Heart left ventricle (tissue), 16 donors: Measurements from ENCODE around the gene SPATA3. TPM values are rescaled to one million over a fixed set of nuclear protein-coding genes. Genes with fewer than 3 reads are reported as not detected.

ENCODE experiments used
- ATAC-seq, 4 donors: fragments of 200-7000 bp; cut with Tn5 transposase; one replicate each; pipeline ENCODE4 v1.9.1; 2020 to 2022; ENCODE audit warnings: moderate library complexity in 4 of 4, mild to moderate bottlenecking in 3 of 4, moderate number of reproducible peaks in 1 of 4
- DNase-seq, 5 donors: peaks; one replicate each; pipeline ENCODE4 v3.0.0-alpha.2; 2020
- H3K27ac ChIP-seq, 12 donors: fragments of 200-600 bp; sonication (generic) in 4 of 12; one replicate each; pipeline versions ENCODE4 v1.5.0 to v1.8.0; 2016 to 2022; ENCODE audit warnings: mild to moderate bottlenecking in 2 of 12
- H3K27me3 ChIP-seq, 9 donors: fragments of 200-600 bp; sonication (generic) in 2 of 9; one replicate each; pipeline versions ENCODE4 v1.5.1 to v1.8.0; 2016 to 2022; ENCODE audit warnings: mild to moderate bottlenecking in 3 of 9
- H3K36me3 ChIP-seq, 9 donors: fragments of 200-600 bp; sonication (generic) in 2 of 9; one replicate each; pipeline versions ENCODE4 v1.5.0 to v1.8.0; 2018 to 2022; ENCODE audit warnings: mild to moderate bottlenecking in 2 of 9
- H3K4me1 ChIP-seq, 12 donors: fragments of 200-600 bp; sonication (generic) in 4 of 12; one replicate each; pipeline versions ENCODE4 v1.5.0 to v1.8.0; 2016 to 2022; ENCODE audit warnings: mild to moderate bottlenecking in 3 of 12
- H3K4me3 ChIP-seq, 12 donors: fragments of 200-600 bp; sonication (generic) in 4 of 12; one replicate each; pipeline versions ENCODE4 v1.5.0 to v1.8.0; 2017 to 2022; ENCODE audit warnings: mild to moderate bottlenecking in 9 of 12, moderate library complexity in 4 of 12
- H3K9me3 ChIP-seq, 12 donors: fragments of 200-600 bp; sonication (generic) in 4 of 12; one replicate each; pipeline versions ENCODE4 v1.5.0 to v1.8.0; 2016 to 2022; ENCODE audit warnings: mild to moderate bottlenecking in 1 of 12
- POLR2A ChIP-seq, 2 donors: fragments of 450-650 bp; IDR thresholded peaks; one replicate each; pipeline ENCODE4 v1.6.1; 2017; ENCODE audit warnings: antibody characterized with exemption in 2 of 2, mild to moderate bottlenecking in 2 of 2, moderate library complexity in 2 of 2
- WGBS, 4 donors: extraction: QIAGEN DNeasy Blood & Tissue Kit in 2 of 4; methylation state at CpG; one replicate each; pipeline versions ENCODE4 v1.1.5 to v1.1.7; 2013 to 2018; 5-methylcytosine and 5-hydroxymethylcytosine counted together
- intact Hi-C, 10 donors: fragments of 100-400 bp; cut with DNase I; formaldehyde crosslinking; loops; one replicate each; pipeline versions ENCODE4 v1.11.1 to v1.14.2; 2022
- polyA plus RNA-seq, 2 donors: library from polyadenylated mRNA; stranded (reverse); fragments of 200-250 nt; gene quantifications; one replicate each; pipeline ENCODE4 v1.2.3, GENCODE V29; 2013
- total RNA-seq, 9 donors: library from RNA; depleted of rRNA in 2 of 9; stranded (reverse); fragments of >200 nt in 2 of 9; fragmentation: NEBNext Ultra II Directional in 3 of 9; extraction: Animal tissue kit (Norgen Biotek cat#: 25700) in 3 of 9; gene quantifications; one replicate each; pipeline versions ENCODE4 v1.1.0 to v1.2.4, GENCODE V29; 2016 to 2023
- TF ChIP-seq, protein P1 (sequence below), 12 donors: fragments of 200-600 bp; sonication (generic) in 4 of 12; IDR thresholded peaks; one replicate each; pipeline versions ENCODE4 v1.5.0 to v1.8.0; 2018 to 2022; ENCODE audit warnings: antibody characterized with exemption in 12 of 12, mild to moderate bottlenecking in 5 of 12
- donor health status: ischemic (EF 13 %, LVEDD 7.1; RV severe dilation, severe dysfunction).
- donor health status: healthy with polysubstance abuse.
- donor health status: DM: no; HTN: yes; CAD: no.
- donor health status: DM: no; HTN: no; CAD: no.
- donor health status: ischemic (EF 25% LVEDD 6.9; RV normal size, moderate dysfunction).
- donor health status: ischemic (EF 25% LVEDD 5.7; RV mildly dilated, moderate dysfunction).
- donor health status: healthy.
- donor health status: DM: yes; HTN: yes; CAD: no.
- donor health status: ischemic (EF 35%, LVEDD 5.7; RV mildly dilated, moderate dysfunction).
- donor health status: nonischemic (EF 11% LVEDD 7.7; RV severe dilation, severe dysfunction).
- donor health status: DM: yes; HTN: yes; CAD: no.
- donor health status: PGD.
- donor health status: ischemic (EF 29% LVEDD 5.4; RV normal size, mild dysfunction).
- donor health status: nonischemic (EF 23%, LVEDD 6.1; RV moderate dilation, normal function).

SPATA3 gene
- total and polyA plus RNA-seq, 11 donors: not detected

DNA sequence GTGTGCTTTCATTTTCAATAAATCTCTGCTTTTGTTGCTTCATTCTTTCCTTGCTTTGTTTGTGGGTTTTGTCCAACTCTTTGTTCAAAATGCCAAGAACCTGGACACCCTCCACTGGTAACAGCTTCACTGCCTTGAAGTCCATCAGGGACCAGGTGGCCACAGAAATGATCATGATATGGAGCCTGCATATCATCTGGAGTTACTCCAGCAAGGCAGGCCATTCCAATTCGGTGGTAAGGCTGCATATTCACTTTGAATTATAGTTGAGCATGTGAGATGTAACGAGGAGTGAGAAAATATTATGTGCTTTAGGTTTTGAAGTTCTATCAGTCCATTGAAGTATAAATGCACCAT is 26.3 kb upstream of the SPATA3 start:
- Histone ChIP-seq H3K27me3 (no peaks in the 10 kb centered on the region), H3K4me3 (no peak overlapping the region), H3K36me3 (no peaks in the 10 kb centered on the region), H3K4me1 (peaks cover 0 to 5% (median 0%) of the 10 kb centered on the region in 12 donors), H3K9me3 (no peaks in the 10 kb centered on the region), H3K27ac (no peak overlapping the region)
- intact Hi-C loops: no loop called here
- WGBS, 4 donors: 69 to 84% (median 76%) methylated on average over 2 of the region's 2 CpGs
- ATAC-seq: no peak
- DNase-seq: no peak
- TF ChIP-seq, protein P1, sequence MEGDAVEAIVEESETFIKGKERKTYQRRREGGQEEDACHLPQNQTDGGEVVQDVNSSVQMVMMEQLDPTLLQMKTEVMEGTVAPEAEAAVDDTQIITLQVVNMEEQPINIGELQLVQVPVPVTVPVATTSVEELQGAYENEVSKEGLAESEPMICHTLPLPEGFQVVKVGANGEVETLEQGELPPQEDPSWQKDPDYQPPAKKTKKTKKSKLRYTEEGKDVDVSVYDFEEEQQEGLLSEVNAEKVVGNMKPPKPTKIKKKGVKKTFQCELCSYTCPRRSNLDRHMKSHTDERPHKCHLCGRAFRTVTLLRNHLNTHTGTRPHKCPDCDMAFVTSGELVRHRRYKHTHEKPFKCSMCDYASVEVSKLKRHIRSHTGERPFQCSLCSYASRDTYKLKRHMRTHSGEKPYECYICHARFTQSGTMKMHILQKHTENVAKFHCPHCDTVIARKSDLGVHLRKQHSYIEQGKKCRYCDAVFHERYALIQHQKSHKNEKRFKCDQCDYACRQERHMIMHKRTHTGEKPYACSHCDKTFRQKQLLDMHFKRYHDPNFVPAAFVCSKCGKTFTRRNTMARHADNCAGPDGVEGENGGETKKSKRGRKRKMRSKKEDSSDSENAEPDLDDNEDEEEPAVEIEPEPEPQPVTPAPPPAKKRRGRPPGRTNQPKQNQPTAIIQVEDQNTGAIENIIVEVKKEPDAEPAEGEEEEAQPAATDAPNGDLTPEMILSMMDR (IDR thresholded peaks at IDR 0.05): no peak
- no peak for TF ChIP-seq POLR2A (IDR thresholded peaks at IDR 0.05)

DNA sequence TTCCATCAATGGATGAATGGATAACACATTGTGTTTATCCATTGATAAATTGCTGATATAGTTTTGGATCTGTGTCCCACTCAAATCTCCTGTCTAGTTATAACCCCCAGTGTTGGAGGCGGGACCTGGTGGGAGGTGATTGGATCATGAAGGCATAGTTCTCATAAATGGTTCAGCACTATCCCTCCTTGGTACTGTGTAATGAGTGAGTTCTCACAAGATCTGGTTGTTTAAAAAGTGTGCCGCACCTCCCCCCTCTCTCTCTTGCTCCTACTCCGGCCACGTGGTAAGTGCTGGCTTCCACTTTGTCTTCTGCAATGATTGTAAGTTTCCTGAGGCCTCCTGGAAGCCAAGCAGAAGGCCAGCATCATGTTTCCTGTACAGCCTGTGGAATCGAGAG is 23.9 kb upstream of the SPATA3 start:
- Histone ChIP-seq H3K4me3 (no peak overlapping the region), H3K27me3 (peaks cover 0 to 3% (median 0%) of the 10 kb centered on the region in 9 donors), H3K36me3 (no peaks in the 10 kb centered on the region), H3K27ac (no peak overlapping the region), H3K9me3 (no peaks in the 10 kb centered on the region), H3K4me1 (peaks cover 0 to 5% (median 0%) of the 10 kb centered on the region in 12 donors)
- ATAC-seq (no peak), DNase-seq (no peak)
- 72 to 86% (median 79%) methylated on average over 5 of the region's 5 CpGs for WGBS, 4 donors
- intact Hi-C loops: no loop called here
- TF ChIP-seq POLR2A (IDR thresholded peaks at IDR 0.05): no peak
- TF ChIP-seq, protein P1 (IDR thresholded peaks at IDR 0.05): no peak

DNA sequence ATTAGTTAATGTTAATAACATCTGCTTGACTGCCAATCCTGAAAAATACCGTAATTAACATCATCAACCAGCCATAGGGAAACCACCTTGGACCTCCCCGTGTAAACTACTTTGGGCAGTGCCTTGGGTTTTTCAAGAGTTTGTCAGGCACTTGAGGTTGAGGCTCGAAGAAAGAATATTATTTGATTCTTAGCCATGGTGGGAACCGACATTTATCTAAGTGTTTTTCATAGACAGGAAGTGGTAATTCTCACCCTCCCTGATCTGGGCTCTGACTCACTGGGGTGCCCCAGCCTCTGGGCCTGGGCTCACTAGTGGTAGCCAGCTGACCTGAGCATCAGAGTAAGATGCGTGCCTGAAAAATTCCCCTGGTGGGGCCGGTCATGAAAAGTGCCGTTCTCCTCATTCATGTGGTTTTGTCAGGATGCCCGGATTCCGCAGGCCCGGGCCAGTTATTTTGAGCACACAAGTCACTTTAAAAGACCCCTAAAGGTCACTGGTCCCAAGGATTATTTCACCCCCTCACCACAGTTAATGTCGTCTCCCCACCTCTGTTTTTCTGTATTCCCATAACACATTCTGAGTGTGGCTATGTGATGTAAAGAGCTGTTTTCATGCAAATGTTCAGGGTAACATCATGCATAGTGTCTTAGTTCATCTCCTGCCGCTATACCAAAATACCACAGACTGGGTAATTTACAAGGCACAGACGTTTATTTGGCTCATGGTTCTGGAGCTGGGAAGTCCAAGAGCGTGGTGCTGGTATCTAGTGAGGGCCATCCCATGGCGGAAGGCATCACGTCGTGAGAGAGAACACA is 21.6 kb upstream of the SPATA3 start:
- intact Hi-C loops: no loop called here
- peaks cover 0 to 5% (median 0%) of the 10 kb centered on the region in 12 donors for H3K4me1 ChIP-seq
- TF ChIP-seq, protein P1 (IDR thresholded peaks at IDR 0.05): no peak
- TF ChIP-seq POLR2A (IDR thresholded peaks at IDR 0.05): no peak
- H3K27ac ChIP-seq: no peak overlapping the region
- H3K36me3 ChIP-seq: no peaks in the 10 kb centered on the region
- H3K9me3 ChIP-seq: no peaks in the 10 kb centered on the region
- ATAC-seq (no peak), DNase-seq (no peak)
- peaks cover 0 to 3% (median 0%) of the 10 kb centered on the region in 9 donors for H3K27me3 ChIP-seq
- 86 to 90% (median 88%) methylated on average over 17 of the region's 17 CpGs for WGBS, 4 donors
- no peak overlapping the region for H3K4me3 ChIP-seq

DNA sequence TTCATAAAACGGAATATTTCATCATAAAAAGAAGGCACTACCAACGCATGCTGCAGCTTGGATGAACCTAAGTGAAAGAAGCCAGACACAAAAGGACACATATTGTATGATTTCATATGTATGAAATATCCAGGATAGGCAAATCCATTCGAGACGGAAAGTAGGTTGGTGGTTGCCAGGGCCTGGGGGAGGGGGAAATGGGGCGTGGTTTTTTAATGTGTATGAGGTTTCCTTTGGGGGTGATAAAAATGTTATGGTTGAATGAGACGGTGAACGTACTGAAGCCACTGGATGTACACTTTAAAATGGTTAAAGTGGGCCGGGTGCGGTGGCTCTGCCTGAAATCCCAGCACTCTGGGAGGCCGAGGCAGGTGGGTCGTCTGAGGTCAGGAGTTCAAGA is 20.0 kb upstream of the SPATA3 start:
- ATAC-seq: no peak
- intact Hi-C loops: no loop called here
- TF ChIP-seq POLR2A (IDR thresholded peaks at IDR 0.05): no peak
- H3K4me1 ChIP-seq: peaks cover 0 to 5% (median 0%) of the 10 kb centered on the region in 12 donors
- peaks cover 0 to 4% (median 0%) of the 10 kb centered on the region in 9 donors for H3K27me3 ChIP-seq
- no peak overlapping the region for H3K27ac ChIP-seq
- no peak overlapping the region for H3K4me3 ChIP-seq
- no peaks in the 10 kb centered on the region for H3K9me3 ChIP-seq
- DNase-seq: no peak
- H3K36me3 ChIP-seq: no peaks in the 10 kb centered on the region
- WGBS, 4 donors: 89 to 91% (median 90%) methylated on average over 11 of the region's 11 CpGs
